SK-MEL-5 (cell line): ENCODE measurements around the gene LYPD5. TPM values are rescaled to one million over a fixed set of nuclear protein-coding genes. Genes with fewer than 3 reads are reported as not detected.
"Not testable (repeated sequence)": the region's sequence is repeated elsewhere in the genome, so short reads cannot be mapped to it uniquely, and the experiment has no call there.

Experiments
- DNase-seq: peaks from one replicate; pipeline ENCODE4 v3.0.0-alpha.2; 2016; ENCODE audit warnings: low read depth, low spot score
- in situ Hi-C: cut with HindIII; loops from 2 replicates; pipeline ENCODE4 v1.10.0; 2016; ENCODE audit warnings: low sequenced_read_pairs, high pct_unique_total_duplicates, low pct_unique_long_range_greater_than_20kb
- total RNA-seq: library from RNA; depleted of rRNA; stranded (reverse); fragments of >200 nt; shearing (Covaris generic); gene quantifications from 2 replicates; pipeline ENCODE4 v1.2.3, GENCODE V29; 2014

LYPD5 gene
- total RNA-seq, 1 experiment from 2014 or later, result not detected

GRCh38 chr19:43782689-43783231 lies 19.5 kb downstream of the LYPD5 start:
- in situ Hi-C loops, result no loop called here
- no peak for DNase-seq

- no peak for DNase-seq
- in situ Hi-C loops, result no loop called here
Measured at GRCh38 chr19:43782311-43782660, 20.0 kb downstream of the LYPD5 start.

DNA sequence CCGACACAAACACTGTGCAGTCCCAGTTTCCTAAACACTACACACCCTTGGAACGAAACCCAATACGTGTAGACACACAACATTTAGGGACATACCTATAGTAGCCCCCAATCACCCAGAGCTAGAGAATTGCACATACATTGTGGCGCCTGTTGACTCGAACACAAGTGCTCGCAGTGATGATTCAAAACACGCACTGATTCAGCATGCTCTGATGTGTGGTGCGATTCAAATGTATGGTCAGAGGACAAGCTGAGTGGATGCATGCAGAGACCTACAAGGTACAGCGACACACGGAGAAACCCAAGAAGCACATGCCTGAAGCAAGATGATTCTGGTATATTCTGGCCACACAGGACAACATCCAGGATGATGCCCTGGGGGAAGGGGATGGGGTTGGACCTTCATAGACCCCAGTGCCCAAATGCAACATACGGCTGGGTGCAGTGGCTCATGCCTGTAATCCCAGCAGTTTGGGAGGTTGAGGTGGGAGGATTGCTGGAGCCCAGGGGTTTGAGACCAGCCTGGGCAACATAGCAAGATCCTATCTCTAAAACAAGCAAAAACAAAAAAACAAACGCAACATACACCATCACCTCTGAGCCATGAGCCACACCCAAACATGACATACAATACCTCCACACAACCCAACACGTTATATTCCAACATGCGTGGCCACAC lies 20.5 kb downstream of the LYPD5 start:
- in situ Hi-C loops, result no loop called here
- DNase-seq, result no peak

DNA sequence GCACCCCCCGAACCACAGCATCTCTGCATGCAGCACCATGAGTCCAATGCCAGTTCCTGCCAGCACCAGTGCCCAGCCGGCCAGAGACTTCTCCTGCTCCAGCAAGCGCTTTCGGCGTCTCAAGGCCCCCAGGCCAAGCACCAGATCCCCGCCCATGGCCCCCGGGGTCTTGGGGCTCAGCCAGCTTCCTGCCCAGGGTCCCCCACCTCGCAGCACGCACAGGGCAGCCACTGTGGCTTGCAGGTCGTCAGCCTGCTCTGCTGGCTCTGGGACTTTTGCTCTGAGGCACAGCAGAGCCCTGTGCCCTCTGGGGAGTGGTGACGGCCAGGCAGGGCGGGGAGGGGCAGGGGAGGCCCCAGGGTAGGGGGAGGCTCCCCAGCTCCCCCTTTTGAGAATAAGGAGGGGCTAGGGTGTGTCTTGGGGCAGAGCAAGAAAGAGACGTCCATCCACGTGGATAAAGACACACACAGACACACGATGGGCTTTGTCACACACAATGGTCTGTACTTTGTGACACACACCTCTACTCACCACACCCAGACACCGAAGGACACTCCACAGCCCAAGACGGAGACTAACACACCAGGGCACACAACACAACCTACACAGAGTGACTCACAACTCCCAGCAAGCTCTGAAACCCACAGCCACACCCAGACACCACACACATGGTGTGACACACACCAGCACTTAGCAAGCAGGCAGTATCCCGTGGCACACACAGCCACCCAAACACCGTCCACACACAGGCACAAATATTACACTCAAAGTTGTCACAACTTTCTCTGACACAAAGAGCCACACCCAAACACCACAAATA lies 21.3 kb downstream of the LYPD5 start, which contains the start of gene KCNN4:
Gene KCNN4, minus strand, starts transcription at position 268 of the 820 bp plus-strand sequence. Its CDS starts 112 bp downstream, at position 156.
- no peak for DNase-seq
- in situ Hi-C loops, result no loop called here

DNA sequence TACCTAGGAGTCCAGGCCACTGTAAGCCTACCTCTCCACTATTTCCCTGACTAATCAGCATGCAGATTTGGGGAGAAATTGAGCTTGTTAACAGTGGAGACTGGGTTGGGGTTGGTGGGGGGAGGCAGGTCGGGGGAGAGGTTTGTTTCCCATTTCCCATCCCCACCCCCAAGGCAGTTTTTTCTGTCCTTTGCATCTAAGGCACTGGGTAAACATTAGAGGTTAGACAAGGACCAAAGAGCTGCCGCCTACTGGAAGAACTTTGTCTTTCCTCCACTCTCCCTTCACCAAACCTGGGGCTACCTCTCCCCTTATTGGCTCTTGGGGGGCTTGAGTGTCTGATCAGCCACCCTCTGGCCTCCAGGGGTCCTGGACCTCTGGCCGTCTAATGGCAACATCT lies 22.4 kb downstream of the LYPD5 start:
- DNase-seq, result no peak
- in situ Hi-C loops, result no loop called here

DNA sequence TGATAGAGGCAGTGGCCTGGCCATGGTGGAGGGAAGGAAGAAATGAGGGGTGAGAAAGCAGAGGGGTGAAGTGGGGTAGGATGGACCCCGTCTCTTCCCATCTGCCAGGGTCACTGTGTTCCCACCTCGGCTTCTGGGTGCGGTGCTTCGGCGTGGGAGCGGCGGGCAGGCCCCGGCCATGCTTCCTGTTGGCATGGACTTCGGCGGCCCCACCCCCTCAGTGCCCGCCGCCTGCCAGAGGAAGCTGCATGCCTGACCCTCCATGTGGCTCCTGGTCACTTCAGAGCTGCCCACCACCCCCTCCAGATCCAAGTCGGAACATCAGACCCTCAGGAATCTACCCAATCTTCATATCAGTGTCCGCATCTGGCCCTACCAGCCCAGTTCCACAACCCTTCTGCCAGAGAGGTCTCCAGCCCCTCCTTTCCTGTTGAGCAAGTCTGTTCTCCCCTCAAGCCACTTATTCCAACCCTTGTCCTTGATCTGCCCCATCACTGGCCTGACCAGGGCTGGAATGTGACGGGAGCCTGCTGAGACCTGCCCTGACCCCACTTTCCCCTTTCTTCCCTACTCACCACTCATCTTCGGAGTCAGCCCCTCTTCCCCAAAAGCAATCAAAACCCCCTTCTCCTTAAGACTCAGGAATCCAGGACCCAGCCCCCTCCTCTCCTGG lies 23.0 kb downstream of the LYPD5 start:
- DNase-seq, result no peak
- in situ Hi-C loops, result no loop called here

GRCh38 chr19:43778651-43779050 lies 23.6 kb downstream of the LYPD5 start:
- in situ Hi-C loops, result no loop called here
- DNase-seq, result no peak

GRCh38 chr19:43777163-43777695 lies 25.0 kb downstream of the LYPD5 start:
- in situ Hi-C loops, result no loop called here
- DNase-seq, result no peak

DNA sequence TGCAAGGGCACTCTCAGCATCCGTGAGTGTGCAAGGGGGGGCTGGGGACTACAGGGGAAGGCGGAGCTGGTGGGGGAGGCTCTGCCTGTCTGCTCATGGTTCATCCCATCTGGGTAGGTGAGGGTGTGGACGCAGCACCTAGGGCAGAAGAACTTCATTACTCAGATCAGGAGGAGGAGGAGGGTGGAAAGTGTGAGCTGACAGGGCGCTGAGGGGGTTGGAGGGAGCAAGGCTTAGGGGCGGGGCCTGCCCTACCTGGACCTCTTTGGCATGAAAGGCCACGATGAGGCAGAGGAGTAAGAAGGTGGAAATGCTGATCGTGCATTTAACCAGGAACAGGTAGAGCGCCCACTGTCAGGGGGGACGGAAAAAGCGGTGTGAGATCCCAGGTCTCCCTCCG lies 26.0 kb downstream of the LYPD5 start:
- in situ Hi-C loops, result no loop called here
- no peak for DNase-seq

- DNase-seq, result no peak
- in situ Hi-C loops, result no loop called here
Measured at GRCh38 chr19:43775299-43775890, 26.9 kb downstream of the LYPD5 start.

DNA sequence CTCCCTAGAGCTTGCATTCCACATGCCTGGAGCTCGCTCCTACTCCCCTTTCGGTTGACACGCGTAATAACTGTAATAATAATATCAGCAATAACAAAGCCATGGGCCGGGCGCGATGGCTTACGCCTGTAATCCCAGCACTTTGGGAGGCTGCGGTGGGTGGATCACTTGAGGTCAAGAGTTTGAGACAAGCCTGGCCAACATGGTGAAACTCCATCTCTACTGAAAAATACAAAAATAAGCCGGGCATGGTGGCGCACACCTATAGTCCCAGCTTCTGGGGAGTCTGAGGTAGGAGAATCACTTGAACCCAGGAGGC lies 27.3 kb downstream of the LYPD5 start:
- DNase-seq, in situ Hi-C loops: not testable (repeated sequence)

DNA sequence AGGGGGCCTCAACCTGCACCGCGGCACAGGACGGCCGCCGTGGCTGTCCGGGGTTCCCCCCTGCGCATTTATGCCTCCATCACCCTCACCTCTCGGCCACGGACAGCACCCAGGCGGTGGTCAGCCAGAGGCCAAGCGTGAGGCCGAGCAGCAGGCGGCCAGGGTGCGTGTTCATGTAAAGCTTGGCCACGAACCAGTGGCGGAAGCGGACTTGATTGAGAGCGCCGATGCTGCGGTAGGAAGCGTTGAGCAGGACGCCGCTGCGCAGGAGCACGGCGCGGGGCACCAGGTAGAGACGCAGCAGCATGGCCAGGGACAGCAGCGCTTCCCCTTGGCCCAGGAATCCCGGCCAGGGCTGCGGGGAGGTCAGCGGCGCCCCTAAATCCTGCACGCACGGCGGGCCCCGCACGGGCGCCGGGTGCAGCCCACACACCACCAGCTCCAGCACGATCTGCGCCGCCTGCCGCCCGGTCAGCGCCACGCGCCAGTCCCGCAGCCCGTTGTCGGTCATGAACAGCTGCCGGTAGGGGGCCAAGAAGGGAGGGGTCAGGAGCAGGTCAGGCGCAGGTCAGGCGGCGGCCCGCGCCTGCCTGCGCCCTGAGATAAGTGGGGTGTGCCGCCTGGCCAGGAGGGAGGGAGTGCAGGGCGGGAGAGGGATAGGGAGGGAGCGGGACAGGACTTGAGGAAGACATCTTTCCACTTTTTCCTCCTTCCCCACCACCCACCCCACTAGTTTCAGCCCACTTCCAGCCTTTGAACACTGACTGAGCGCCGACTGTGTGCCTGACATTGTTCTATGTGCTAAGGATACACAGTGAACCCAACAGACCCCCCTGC lies 27.9 kb downstream of the LYPD5 start:
- in situ Hi-C loops, result no loop called here
- DNase-seq, result no peak

- no peak for DNase-seq
- in situ Hi-C loops, result no loop called here
Measured at GRCh38 chr19:43773725-43774102, 28.5 kb downstream of the LYPD5 start.

DNA sequence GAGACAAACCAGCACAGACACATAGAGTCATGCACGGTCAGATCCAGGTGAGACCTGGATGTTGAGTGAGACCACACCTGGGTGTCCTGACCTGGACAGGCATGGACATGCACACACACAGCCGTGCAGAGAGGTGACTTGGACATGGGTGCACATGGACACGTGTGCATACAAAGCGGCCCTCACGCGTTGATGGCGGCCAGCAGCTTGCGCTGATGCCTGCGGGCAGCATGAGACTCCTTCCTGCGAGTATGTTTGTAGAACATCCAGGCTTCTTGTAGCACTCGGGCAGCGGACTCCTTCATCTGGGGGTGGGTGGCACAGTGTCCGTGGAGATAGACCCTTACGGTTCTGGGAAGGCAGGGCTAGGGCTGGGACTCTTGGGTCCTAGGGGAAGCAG lies 33.0 kb downstream of the LYPD5 start:
- DNase-seq, result no peak
- in situ Hi-C loops, result no loop called here

DNA sequence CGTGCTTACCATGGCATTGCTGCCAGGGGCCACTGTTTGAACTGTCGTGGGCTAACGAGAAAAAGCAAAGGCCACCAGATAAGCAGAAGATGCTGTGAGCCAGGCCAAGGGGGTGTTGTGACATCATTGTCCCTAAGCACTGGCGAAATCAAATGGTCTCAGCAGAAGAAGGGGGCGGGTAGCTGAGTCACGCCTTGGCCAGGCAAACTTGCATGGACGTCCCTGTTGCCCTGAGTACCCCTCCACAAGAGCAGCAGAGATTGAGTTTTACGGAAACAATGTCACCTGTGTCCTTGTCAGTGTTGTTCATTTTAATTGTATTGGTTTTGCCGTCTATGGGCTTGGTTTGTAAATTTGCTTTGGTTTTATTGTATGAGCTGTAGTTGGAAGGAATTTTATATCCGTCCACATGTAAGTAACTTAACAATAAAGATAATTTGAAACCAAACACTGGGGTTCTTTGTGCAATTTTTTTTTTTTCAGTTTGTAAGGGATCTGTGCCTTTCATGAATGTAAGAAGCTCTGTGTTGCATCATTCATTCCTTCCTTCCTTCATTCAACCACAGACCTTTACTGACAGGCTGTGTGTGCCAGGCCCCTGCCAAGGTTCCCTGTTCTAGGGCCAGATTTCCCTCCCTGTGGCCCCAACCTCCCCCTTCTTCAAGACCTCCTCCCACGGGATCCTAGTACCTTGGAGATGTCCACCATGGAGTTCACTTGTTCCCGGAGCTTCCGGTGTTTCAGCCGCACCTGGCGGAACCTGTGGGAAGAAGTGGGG lies 33.8 kb downstream of the LYPD5 start:
- in situ Hi-C loops, result no loop called here
- DNase-seq, result no peak

DNA sequence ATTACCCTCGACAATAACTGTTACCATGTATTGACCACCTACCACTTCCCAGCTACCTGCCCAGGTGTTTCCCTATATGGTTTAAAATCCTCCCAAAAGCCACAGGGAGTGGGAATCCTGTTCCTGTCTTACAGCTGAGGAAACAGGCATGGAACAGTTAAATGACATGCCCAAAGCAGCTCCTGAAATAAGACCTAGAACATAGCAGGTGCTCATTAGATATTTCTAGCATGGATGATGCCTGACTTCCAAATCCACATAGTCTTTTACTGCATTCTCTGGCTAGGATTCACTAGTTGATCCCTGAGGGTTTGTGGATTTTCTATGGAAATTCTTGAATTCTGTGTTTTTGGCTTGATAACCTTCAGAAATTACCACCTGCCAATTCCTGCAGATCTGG lies 34.4 kb downstream of the LYPD5 start:
- in situ Hi-C loops, result no loop called here
- no peak for DNase-seq
